Measurements from ENCODE around the gene GOSR2. TPM values are rescaled to one million over a fixed set of nuclear protein-coding genes. Genes with fewer than 3 reads are reported as not detected.
"Not testable (repeated sequence)": the region's sequence is repeated elsewhere in the genome, so short reads cannot be mapped to it uniquely, and the experiment has no call there.

Gene GOSR2
- polyA plus RNA-seq, 1 donor, result 29.4 TPM

- DNase-seq, result no peak
These were observed 7.1 kb downstream of the GOSR2 start for GRCh38 chr17:46930051-46930450.

- no peak for DNase-seq
These were observed 8.6 kb downstream of the GOSR2 start for GRCh38 chr17:46931596-46931995.

GRCh38 chr17:46935658-46936266 lies 12.8 kb downstream of the GOSR2 start:
- no peak for DNase-seq

- DNase-seq, result peak; percentile 67
These were observed 17.9 kb downstream of the GOSR2 start for GRCh38 chr17:46940692-46941404.

DNA sequence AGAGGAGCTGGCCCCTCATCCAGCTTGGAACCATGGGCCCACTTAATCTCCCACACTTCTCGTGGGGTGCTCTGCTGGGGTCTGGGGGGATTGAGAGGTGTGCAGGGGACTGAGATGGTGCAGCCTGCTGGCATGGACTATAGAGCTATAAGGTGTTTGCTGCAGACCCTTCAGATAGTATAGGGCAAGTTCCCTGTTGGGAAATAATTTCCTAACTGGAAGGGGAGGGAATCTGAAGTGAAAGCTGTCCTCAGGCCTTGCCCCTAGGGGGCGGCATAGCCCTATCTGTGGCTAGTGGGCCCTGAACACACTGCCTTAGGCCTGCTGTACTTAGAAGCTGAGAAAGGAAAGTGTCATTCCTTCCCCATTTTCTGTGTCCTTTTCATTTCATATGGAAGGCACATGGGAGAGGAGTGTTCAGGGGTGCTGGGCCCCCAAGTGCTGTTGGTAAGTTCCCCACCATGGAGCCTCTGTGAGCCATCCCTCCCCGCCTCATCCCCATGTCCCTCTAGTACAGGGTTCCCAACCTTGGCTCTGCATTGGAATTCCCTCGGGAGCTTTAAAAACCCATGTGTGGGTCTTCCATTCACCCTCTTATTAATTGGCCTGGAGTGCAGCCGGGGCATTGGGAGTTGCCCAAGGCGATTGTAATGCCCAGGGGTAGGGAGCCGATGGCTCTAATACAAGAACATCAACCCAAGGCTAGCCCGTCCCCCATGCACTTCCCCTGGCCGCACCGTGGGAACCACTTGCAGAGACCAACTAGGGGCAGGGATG lies 19.7 kb downstream of the GOSR2 start:
- peak; percentile 55 for DNase-seq

DNA sequence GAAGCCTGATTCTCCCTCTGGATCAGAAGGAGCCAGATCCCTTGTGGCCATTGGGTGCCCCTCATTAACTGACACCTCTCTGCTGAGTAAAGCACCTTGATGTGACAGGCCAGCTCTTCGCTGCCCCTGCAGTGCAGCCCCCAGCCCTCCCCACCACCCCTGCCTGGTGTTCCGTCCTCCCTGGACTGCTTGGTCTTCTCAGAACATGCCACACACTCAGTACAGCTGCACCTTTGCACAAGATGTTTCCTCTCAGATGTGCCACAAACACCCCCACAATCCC lies 20.2 kb downstream of the GOSR2 start:
- DNase-seq, result no peak

GRCh38 chr17:46943501-46944393 lies 20.8 kb downstream of the GOSR2 start:
- DNase-seq, result no peak

DNA sequence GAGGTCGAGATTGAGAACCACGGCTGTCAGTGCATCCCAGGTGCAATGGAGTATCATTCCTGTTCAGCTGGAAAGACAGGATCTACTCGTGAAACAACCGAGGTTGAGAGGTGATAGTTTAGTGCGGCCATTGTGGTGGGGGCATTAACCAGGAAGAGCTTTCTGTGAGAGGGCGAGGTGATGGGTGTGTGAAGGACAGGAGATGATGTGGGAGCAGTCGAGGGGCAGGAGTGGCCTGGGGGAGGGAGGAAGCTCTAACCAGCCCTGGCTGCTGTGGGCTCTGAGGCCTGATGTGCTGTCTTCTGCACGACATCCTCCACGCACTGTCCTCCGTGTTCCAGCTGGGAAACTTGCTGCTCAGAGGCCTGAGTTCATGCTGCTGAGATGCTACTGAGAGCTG lies 22.0 kb downstream of the GOSR2 start:
- no peak for DNase-seq

- no peak for DNase-seq
These were observed 24.3 kb downstream of the GOSR2 start for GRCh38 chr17:46947216-46947615.

- no peak for DNase-seq
These were observed 25.6 kb downstream of the GOSR2 start for GRCh38 chr17:46948544-46948943.

DNA sequence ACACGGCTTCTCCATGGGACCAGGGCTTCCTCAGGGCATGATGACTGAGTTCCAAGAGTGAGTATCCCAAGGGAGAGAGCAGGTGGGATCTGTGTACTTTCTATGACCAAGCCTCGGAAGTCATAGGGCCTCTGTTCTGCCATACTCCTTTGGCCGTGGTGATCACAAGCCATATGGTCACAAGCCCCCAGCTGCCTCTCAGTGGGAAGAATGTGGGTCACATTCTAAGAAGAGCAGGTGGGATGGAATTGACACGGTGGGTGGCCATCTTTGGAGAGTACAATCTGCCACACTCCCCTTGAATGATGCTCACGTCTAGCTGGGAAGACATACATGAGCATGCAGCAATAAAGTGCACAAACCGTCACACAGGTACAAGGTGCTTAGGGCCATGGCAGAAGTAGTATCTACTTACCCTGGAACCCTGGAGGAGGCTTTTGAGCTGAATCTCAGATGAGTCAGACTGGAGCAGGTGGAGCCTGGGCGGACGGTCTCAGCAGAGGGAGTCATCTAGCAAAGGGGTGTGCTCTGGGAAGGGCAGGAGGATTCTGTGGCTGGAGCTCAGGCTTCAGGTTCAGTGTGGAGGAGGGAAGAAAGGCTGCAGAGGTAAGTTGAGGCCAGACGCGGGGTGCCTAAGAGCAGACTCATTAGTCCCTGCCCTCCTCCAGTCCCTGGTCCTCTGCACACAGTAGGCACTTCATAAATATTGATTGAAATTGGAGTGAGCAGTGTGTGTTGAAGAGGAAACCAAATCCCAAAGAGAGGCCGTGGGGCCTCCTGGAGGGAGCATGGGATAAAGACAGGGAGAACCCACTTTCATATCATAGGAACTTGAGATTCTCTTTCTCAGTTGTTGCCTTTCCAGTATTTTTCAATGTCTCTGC lies 26.6 kb downstream of the GOSR2 start:
- DNase-seq, result no peak

DNA sequence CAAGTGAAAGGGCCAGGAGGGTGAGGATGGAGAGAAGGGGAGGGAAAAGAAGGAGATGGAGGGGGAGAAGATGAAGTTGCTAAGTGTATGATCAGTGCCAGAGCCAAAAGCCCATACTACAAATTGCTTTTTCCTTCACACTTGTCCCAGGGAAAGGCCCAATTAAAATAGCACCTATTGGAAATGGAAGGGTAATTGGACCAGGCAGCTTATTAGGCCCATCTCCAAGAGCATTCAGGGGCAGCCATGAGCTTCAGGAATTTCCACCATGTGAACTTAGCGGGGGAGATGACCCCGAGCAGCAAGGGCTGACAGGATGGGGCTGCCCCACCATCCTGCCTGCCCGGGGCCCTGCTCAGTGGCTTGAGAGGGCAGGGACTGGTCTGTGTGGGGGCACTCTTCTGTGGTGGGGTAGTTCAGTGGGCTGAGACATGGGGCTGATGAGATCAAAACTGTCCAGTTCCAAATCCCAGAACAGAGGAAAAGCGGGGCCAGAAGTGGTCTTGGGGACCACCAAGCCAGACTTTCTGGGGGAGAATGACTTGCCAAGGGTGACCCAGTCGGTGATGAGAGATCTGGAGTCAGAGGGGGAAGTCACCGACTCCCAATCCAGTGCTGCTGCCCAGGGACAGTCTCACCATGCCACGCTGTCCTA lies 27.5 kb downstream of the GOSR2 start:
- no peak for DNase-seq

GRCh38 chr17:46950997-46951621 lies 28.1 kb downstream of the GOSR2 start:
- DNase-seq, result no peak

GRCh38 chr17:46951706-46952105 lies 28.7 kb downstream of the GOSR2 start:
- no peak for DNase-seq

DNA sequence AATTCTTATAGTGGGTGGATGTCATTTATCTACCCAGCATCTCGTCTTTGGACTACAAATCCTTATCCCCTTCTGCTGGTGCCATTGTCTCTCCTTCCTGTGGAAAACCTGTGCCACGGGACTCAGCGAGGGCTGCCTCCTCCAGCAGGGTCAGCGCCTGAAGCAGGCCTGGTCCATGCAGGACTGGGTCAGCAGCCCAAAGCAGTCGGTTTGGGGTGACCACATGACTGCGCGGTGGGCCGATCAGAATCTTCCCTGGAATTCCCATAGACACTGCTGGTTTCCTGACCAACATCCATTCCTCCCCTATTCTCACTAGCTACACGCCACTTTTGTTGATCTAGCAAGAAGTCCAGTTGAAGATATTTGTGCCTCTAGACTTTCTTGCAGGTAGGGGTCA lies 29.2 kb downstream of the GOSR2 start:
- DNase-seq, result no peak

DNA sequence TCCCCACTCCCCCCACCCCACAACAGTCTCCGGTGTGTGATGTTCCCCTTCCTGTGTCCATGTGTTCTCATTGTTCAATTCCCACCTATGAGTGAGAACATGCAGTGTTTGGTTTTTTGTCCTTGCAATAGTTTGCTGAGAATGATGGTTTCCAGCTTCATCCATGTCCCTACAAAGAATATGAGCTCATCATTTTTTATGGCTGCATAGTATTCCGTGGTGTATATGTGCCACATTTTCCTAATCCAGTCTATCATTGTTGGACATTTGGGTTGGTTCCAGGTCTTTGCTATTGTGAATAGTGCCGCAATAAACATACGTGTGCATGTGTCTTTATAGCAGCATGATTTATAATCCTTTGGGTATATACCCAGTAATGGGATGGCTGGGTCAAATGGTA lies 30.2 kb downstream of the GOSR2 start:
- not testable (repeated sequence) for DNase-seq

DNA sequence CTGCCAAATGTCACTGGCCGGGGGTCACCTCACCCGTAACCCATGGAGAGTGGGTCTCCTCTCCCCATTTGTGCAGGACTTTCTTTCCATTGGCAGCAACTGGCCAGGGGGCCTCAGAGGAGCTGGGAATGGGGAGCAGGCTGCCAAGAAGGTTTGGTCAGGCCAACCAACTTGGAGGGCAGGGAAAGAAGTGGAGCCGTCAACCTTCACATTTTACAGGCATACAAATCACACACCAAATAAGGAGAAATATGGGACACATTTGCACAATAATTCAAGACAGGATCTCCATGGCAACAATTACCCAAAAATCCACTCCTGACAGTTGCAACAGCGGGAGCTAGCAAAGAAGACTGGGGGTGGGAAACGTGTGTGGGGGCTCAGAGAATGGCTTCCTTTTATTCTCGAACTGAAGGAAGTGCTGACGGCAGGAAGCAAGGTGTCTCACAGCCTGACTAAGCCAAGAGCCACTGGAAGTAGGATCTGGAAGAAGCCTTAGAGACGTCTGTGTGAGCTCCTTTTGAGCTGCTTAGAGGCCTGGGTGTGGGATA lies 35.2 kb downstream of the GOSR2 start:
- no peak for DNase-seq

DNA sequence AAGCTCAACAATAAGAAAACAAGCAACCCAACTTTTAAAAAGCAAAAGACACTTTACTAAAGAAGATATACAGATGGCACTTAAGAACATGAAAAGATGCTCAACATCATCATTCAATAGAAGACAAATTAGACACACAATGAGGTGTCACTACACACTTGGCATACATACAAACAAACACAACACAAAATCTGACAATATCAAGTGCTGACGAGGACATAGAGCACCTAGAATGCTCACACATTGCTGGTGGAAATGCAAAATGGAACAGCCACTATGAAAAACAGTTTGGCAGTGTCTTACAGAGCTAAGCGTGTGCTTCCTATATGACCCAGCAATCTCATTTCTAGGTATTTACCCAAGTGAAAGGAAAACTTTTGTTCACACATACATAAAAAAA lies 37.2 kb downstream of the GOSR2 start:
- DNase-seq, result no peak

GRCh38 chr17:46962374-46962790 lies 39.4 kb downstream of the GOSR2 start:
- DNase-seq, result no peak

DNA sequence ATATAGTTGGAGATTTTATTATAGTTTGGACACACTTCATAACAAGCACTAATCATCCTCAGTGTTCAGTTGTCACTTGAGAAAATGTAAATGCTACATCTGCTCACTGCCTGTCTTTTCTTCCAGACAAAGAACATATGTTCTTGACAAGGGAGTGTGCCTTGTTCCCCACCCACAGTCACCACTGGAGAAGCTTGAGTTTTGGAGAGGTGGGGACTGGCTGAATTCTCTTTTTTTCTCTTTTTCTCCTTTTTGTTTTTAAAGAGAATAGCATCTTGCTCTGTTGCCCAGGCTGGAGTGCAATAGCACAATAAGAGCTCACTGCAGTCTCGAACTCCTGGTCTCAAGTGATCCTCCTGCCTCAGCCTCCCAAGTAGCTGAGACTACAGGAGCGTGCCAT lies 40.6 kb downstream of the GOSR2 start:
- no peak for DNase-seq
